ENCODE results near the gene TMOD1. TPM values are rescaled to one million over a fixed set of nuclear protein-coding genes. Genes with fewer than 3 reads are reported as not detected.
A peak's percentile ranks its signal among the peaks of the same experiment; 100 is the strongest.

TMOD1 gene
- total and polyA plus RNA-seq, 5 experiments from 2014 or later = 0.92 to 2.7 (median 1.2) TPM

GRCh38 chr9:97512966-97513560, 11.6 kb downstream of the TMOD1 start:
- DNase-seq (no peak), ATAC-seq (no peak)
- Mint-ChIP-seq H3K36me3 (no peaks in the 10 kb centered on the region), H3K9me3 (no peaks in the 10 kb centered on the region), H3K27me3 (peaks cover 4 to 29% (median 23%) of the 10 kb centered on the region in 5 donors), H3K4me3 (no peak overlapping the region), H3K4me1 (no peaks in the 10 kb centered on the region), H3K27ac (no peak overlapping the region)
- POLR2A ChIA-PET = no interaction called here

- DNase-seq (no peak), ATAC-seq (no peak)
- no peaks in the 10 kb centered on the region for H3K9me3 Mint-ChIP-seq
- H3K4me1 Mint-ChIP-seq = peaks cover 0 to 2% (median 0%) of the 10 kb centered on the region in 4 donors
- no peak overlapping the region for H3K27ac Mint-ChIP-seq
- H3K4me3 Mint-ChIP-seq = no peak overlapping the region
- POLR2A ChIA-PET = no interaction called here
- peaks cover 7 to 38% (median 30%) of the 10 kb centered on the region in 5 donors for H3K27me3 Mint-ChIP-seq
- H3K36me3 Mint-ChIP-seq = no peaks in the 10 kb centered on the region
Observed at GRCh38 chr9:97514531-97514930, 13.1 kb downstream of the TMOD1 start.

- Mint-ChIP-seq H3K36me3 (no peaks in the 10 kb centered on the region), H3K27me3 (peaks cover 7 to 38% (median 32%) of the 10 kb centered on the region in 5 donors), H3K27ac (no peak overlapping the region), H3K4me1 (peaks cover 0 to 2% (median 0%) of the 10 kb centered on the region in 4 donors), H3K4me3 (no peak overlapping the region), H3K9me3 (no peaks in the 10 kb centered on the region)
- POLR2A ChIA-PET = no interaction called here
- DNase-seq (no peak), ATAC-seq (no peak)
Observed at GRCh38 chr9:97515662-97516061, 14.2 kb downstream of the TMOD1 start.

GRCh38 chr9:97516111-97516510, 14.6 kb downstream of the TMOD1 start:
- ATAC-seq (no peak), DNase-seq (no peak)
- Mint-ChIP-seq H3K9me3 (no peaks in the 10 kb centered on the region), H3K4me1 (peaks cover 0 to 2% (median 0%) of the 10 kb centered on the region in 4 donors), H3K27me3 (peaks cover 7 to 38% (median 32%) of the 10 kb centered on the region in 5 donors), H3K36me3 (no peaks in the 10 kb centered on the region), H3K27ac (peak overlapping the region in 1 of 10 donors; percentile 2), H3K4me3 (no peak overlapping the region)
- POLR2A ChIA-PET = no interaction called here

GRCh38 chr9:97517331-97518089, 16.0 kb downstream of the TMOD1 start:
- H3K4me1 Mint-ChIP-seq = peaks cover 0 to 2% (median 0%) of the 10 kb centered on the region in 4 donors
- H3K36me3 Mint-ChIP-seq = no peaks in the 10 kb centered on the region
- DNase-seq (no peak), ATAC-seq (no peak)
- no peaks in the 10 kb centered on the region for H3K9me3 Mint-ChIP-seq
- H3K27me3 Mint-ChIP-seq = peaks cover 7 to 38% (median 32%) of the 10 kb centered on the region in 5 donors
- POLR2A ChIA-PET = no interaction called here
- H3K27ac Mint-ChIP-seq = no peak overlapping the region
- H3K4me3 Mint-ChIP-seq = no peak overlapping the region

GRCh38 chr9:97518166-97518908, 16.9 kb downstream of the TMOD1 start:
- Mint-ChIP-seq H3K27ac (no peak overlapping the region), H3K4me1 (peaks cover 0 to 2% (median 0%) of the 10 kb centered on the region in 4 donors), H3K4me3 (no peak overlapping the region), H3K36me3 (no peaks in the 10 kb centered on the region), H3K9me3 (no peaks in the 10 kb centered on the region), H3K27me3 (peaks cover 7 to 38% (median 32%) of the 10 kb centered on the region in 5 donors)
- ATAC-seq (no peak), DNase-seq (no peak)
- POLR2A ChIA-PET = no interaction called here

GRCh38 chr9:97518909-97519307, 17.4 kb downstream of the TMOD1 start:
- H3K36me3 Mint-ChIP-seq = no peaks in the 10 kb centered on the region
- peaks cover 0 to 2% (median 0%) of the 10 kb centered on the region in 4 donors for H3K4me1 Mint-ChIP-seq
- H3K9me3 Mint-ChIP-seq = no peaks in the 10 kb centered on the region
- POLR2A ChIA-PET = no interaction called here
- H3K27me3 Mint-ChIP-seq = peaks cover 7 to 38% (median 30%) of the 10 kb centered on the region in 5 donors
- no peak overlapping the region for H3K4me3 Mint-ChIP-seq
- ATAC-seq = no peak
- DNase-seq = no peak
- H3K27ac Mint-ChIP-seq = peak overlapping the region in 1 of 10 donors; percentile 15

- Mint-ChIP-seq H3K4me1 (peaks cover 0 to 2% (median 0%) of the 10 kb centered on the region in 4 donors), H3K9me3 (no peaks in the 10 kb centered on the region), H3K4me3 (no peak overlapping the region), H3K27ac (no peak overlapping the region), H3K36me3 (no peaks in the 10 kb centered on the region), H3K27me3 (peaks cover 7 to 38% (median 30%) of the 10 kb centered on the region in 5 donors)
- no peak for DNase-seq
- ATAC-seq = no peak
- POLR2A ChIA-PET = no interaction called here
Observed at GRCh38 chr9:97519441-97519970, 18.0 kb downstream of the TMOD1 start.

GRCh38 chr9:97521576-97522333, 20.3 kb downstream of the TMOD1 start:
- H3K9me3 Mint-ChIP-seq = no peaks in the 10 kb centered on the region
- no peak overlapping the region for H3K4me3 Mint-ChIP-seq
- DNase-seq = no peak
- H3K4me1 Mint-ChIP-seq = peaks cover 0 to 2% (median 0%) of the 10 kb centered on the region in 4 donors
- H3K36me3 Mint-ChIP-seq = no peaks in the 10 kb centered on the region
- POLR2A ChIA-PET = no interaction called here
- H3K27ac Mint-ChIP-seq = no peak overlapping the region
- no peak for ATAC-seq
- peaks cover 7 to 24% (median 22%) of the 10 kb centered on the region in 5 donors for H3K27me3 Mint-ChIP-seq

GRCh38 chr9:97524424-97524823, 23.0 kb downstream of the TMOD1 start:
- Mint-ChIP-seq H3K27me3 (peaks cover 0 to 9% (median 6%) of the 10 kb centered on the region in 5 donors), H3K36me3 (no peaks in the 10 kb centered on the region), H3K27ac (no peak overlapping the region), H3K4me1 (peaks cover 0 to under 1% (median 0%) of the 10 kb centered on the region in 4 donors), H3K4me3 (no peak overlapping the region), H3K9me3 (no peaks in the 10 kb centered on the region)
- DNase-seq = no peak
- no peak for ATAC-seq
- POLR2A ChIA-PET = no interaction called here

- H3K36me3 Mint-ChIP-seq = no peaks in the 10 kb centered on the region
- peaks cover 0 to 5% (median 2%) of the 10 kb centered on the region in 5 donors for H3K27me3 Mint-ChIP-seq
- H3K4me3 Mint-ChIP-seq = no peak overlapping the region
- DNase-seq = no peak
- POLR2A ChIA-PET = no interaction called here
- no peaks in the 10 kb centered on the region for H3K9me3 Mint-ChIP-seq
- H3K27ac Mint-ChIP-seq = no peak overlapping the region
- no peak for ATAC-seq
- H3K4me1 Mint-ChIP-seq = no peaks in the 10 kb centered on the region
Observed at GRCh38 chr9:97525451-97525850, 24.0 kb downstream of the TMOD1 start.

GRCh38 chr9:97526895-97527575, 25.6 kb downstream of the TMOD1 start:
- Mint-ChIP-seq H3K4me1 (no peaks in the 10 kb centered on the region), H3K36me3 (no peaks in the 10 kb centered on the region), H3K9me3 (no peaks in the 10 kb centered on the region), H3K27ac (no peak overlapping the region), H3K4me3 (no peak overlapping the region), H3K27me3 (peaks cover 0 to 5% (median 1%) of the 10 kb centered on the region in 5 donors)
- ATAC-seq (no peak), DNase-seq (no peak)
- POLR2A ChIA-PET = no interaction called here

All from naive thymus-derived CD8-positive, alpha-beta T cell (primary cell).